GM12892 (cell line): ENCODE results near the gene BORCS6.

Experiments
- POLR2A ChIP-seq: IDR thresholded peaks from 2 replicates; pipeline ENCODE4 v1.6.1; 2011; ENCODE audit warnings: low read depth, low read length, control low read depth
- TAF1 ChIP-seq: IDR thresholded peaks from 2 replicates; pipeline ENCODE4 v1.6.1; 2011; ENCODE audit warnings: low read depth, mild to moderate bottlenecking, control low read depth, low read length, borderline replicate concordance

GRCh38 chr17:8173056-8173870 lies 16.7 kb downstream of the BORCS6 start:
- TF ChIP-seq POLR2A (peak; percentile 100), TAF1 (peak; percentile 56; the same call in 1 of the 2 replicates)
